SW480 (cell line): Measurements from ENCODE around the gene CFAP91.

Source experiments
- DNase-seq: peaks from one replicate; pipeline ENCODE4 v3.0.0-alpha.2; 2016; ENCODE audit warnings: low spot score

The CFAP91 gene

GRCh38 chr3:119743921-119744320, 41.1 kb downstream of the CFAP91 start:
- DNase-seq, result no peak

GRCh38 chr3:119745942-119746341, 43.1 kb downstream of the CFAP91 start:
- DNase-seq, result no peak

GRCh38 chr3:119746423-119746822, 43.6 kb downstream of the CFAP91 start:
- no peak for DNase-seq

GRCh38 chr3:119747357-119747756, 44.5 kb downstream of the CFAP91 start:
- no peak for DNase-seq

GRCh38 chr3:119748991-119749390, 46.2 kb downstream of the CFAP91 start:
- DNase-seq, result no peak

- DNase-seq, result no peak
These were observed 48.6 kb downstream of the CFAP91 start for GRCh38 chr3:119751423-119751822.
